DMS79 (cell line): Measurements from ENCODE around the gene DDX54.
A peak's percentile ranks its signal among the peaks of the same experiment; 100 is the strongest.

ENCODE experiments used
- DNase-seq: peaks from one replicate; lab custom pipeline; 2025; lab: John Stamatoyannopoulos, UW

Gene DDX54

GRCh38 chr12:113190761-113191160 is 5.5 kb upstream of the DDX54 start:
- DNase-seq = no peak

- DNase-seq = no peak
These were observed 4.1 kb upstream of the DDX54 start for GRCh38 chr12:113189361-113189760.

GRCh38 chr12:113186666-113187325 is 1.5 kb upstream of the DDX54 start:
- no peak for DNase-seq

GRCh38 chr12:113186033-113186365 is 721 bp upstream of the DDX54 start:
- DNase-seq = peak; percentile 17

- no peak for DNase-seq
These were observed 438 bp downstream of the DDX54 start for GRCh38 chr12:113184900-113185179.

GRCh38 chr12:113184098-113184899 is 979 bp downstream of the DDX54 start:
- DNase-seq = no peak

GRCh38 chr12:113183030-113183589 is 2.2 kb downstream of the DDX54 start:
- no peak for DNase-seq

GRCh38 chr12:113181975-113182374 is 3.3 kb downstream of the DDX54 start:
- no peak for DNase-seq

GRCh38 chr12:113180333-113180732 is 4.9 kb downstream of the DDX54 start:
- DNase-seq = no peak

- no peak for DNase-seq
These were observed 6.3 kb downstream of the DDX54 start for GRCh38 chr12:113179023-113179422.

- DNase-seq = no peak
These were observed 10.6 kb downstream of the DDX54 start for GRCh38 chr12:113174461-113175384.

GRCh38 chr12:113173081-113173698 is 12.1 kb downstream of the DDX54 start:
- DNase-seq = no peak

- no peak for DNase-seq
These were observed 13.1 kb downstream of the DDX54 start for GRCh38 chr12:113172185-113172584.

GRCh38 chr12:113171543-113171942 is 13.7 kb downstream of the DDX54 start:
- DNase-seq = no peak

GRCh38 chr12:113170926-113171325 is 14.4 kb downstream of the DDX54 start:
- DNase-seq = no peak

- no peak for DNase-seq
These were observed 14.8 kb downstream of the DDX54 start for GRCh38 chr12:113170457-113170856.

GRCh38 chr12:113169697-113170096 is 15.6 kb downstream of the DDX54 start:
- DNase-seq = peak; percentile 23

GRCh38 chr12:113167868-113168267 is 17.4 kb downstream of the DDX54 start:
- no peak for DNase-seq

- DNase-seq = no peak
These were observed 19.5 kb downstream of the DDX54 start for GRCh38 chr12:113165521-113166450.

GRCh38 chr12:113164014-113164413 is 21.3 kb downstream of the DDX54 start:
- no peak for DNase-seq

GRCh38 chr12:113163030-113163360 is 22.3 kb downstream of the DDX54 start:
- no peak for DNase-seq
